HFFc6 (cell line): ENCODE measurements around the gene NPM1. TPM values are rescaled to one million over a fixed set of nuclear protein-coding genes. Genes with fewer than 3 reads are reported as not detected.

Experiments
- DNase-seq: peaks from one replicate; pipeline ENCODE4 v3.0.0-alpha.2; 2018
- H3K27ac Mint-ChIP-seq: 2 replicates; pipeline ENCODE4 v1.8.0; 2020; ENCODE audit warnings: mild to moderate bottlenecking, mixed read lengths
- H3K27me3 Mint-ChIP-seq: 2 replicates; pipeline ENCODE4 v1.8.0; 2021; ENCODE audit warnings: mild to moderate bottlenecking, moderate library complexity, mixed read lengths; ENCODE audit not compliant: insufficient read depth
- H3K36me3 Mint-ChIP-seq: 2 replicates; pipeline ENCODE4 v1.8.0; 2021; ENCODE audit warnings: low read depth, mixed read lengths
- H3K4me1 Mint-ChIP-seq: 2 replicates; pipeline ENCODE4 v1.8.0; 2020; ENCODE audit warnings: low read depth, mixed read lengths
- H3K4me3 Mint-ChIP-seq: 2 replicates; pipeline ENCODE4 v1.8.0; 2020; ENCODE audit warnings: mild to moderate bottlenecking, moderate library complexity, mixed read lengths
- H3K9me3 Mint-ChIP-seq: 2 replicates; pipeline ENCODE4 v1.8.0; 2020; ENCODE audit warnings: mild to moderate bottlenecking, mixed read lengths
- CTCF ChIP-seq: fragments of 200-600 bp; sonication (generic); IDR thresholded peaks from 2 replicates; pipeline ENCODE4 v1.5.0; 2021; ENCODE audit warnings: antibody characterized with exemption, mild to moderate bottlenecking
- total RNA-seq, 6 experiments: library from RNA; stranded (reverse); fragmentation: NEBNext Ultra II Directional; extraction: Animal tissue kit (Norgen Biotek cat#: 25700); gene quantifications; 2 replicates in 1 of 6; 3 replicates in 5 of 6; pipeline ENCODE4 v1.2.3, GENCODE V29; 2021

Gene NPM1
- total RNA-seq, 6 experiments from 2014 or later, result 1,557 to 2,328 (median 1,897) TPM

GRCh38 chr5:171437286-171437821 lies 49.7 kb downstream of the NPM1 start:
- no peaks in the 10 kb centered on the region for H3K9me3 Mint-ChIP-seq
- TF ChIP-seq CTCF, result no peak
- H3K4me1 Mint-ChIP-seq, result no peaks in the 10 kb centered on the region; the same call in 1 of the 2 replicates
- H3K27me3 Mint-ChIP-seq, result peaks cover 11% of the 10 kb centered on the region
- H3K27ac Mint-ChIP-seq, result no peak overlapping the region
- H3K4me3 Mint-ChIP-seq, result no peak overlapping the region
- DNase-seq, result no peak
- H3K36me3 Mint-ChIP-seq, result no peaks in the 10 kb centered on the region

GRCh38 chr5:171438738-171439137 lies 51.1 kb downstream of the NPM1 start:
- no peaks in the 10 kb centered on the region for H3K36me3 Mint-ChIP-seq
- DNase-seq, result no peak
- H3K4me1 Mint-ChIP-seq, result no peaks in the 10 kb centered on the region; the same call in 1 of the 2 replicates
- peaks cover 11% of the 10 kb centered on the region for H3K27me3 Mint-ChIP-seq
- no peak overlapping the region for H3K4me3 Mint-ChIP-seq
- H3K9me3 Mint-ChIP-seq, result no peaks in the 10 kb centered on the region
- TF ChIP-seq CTCF, result no peak
- no peak overlapping the region for H3K27ac Mint-ChIP-seq

GRCh38 chr5:171441246-171441791 lies 53.7 kb downstream of the NPM1 start:
- H3K27ac Mint-ChIP-seq, result no peak overlapping the region
- DNase-seq, result no peak
- peaks cover 16% of the 10 kb centered on the region for H3K4me1 Mint-ChIP-seq
- H3K27me3 Mint-ChIP-seq, result peaks cover 9% of the 10 kb centered on the region
- H3K36me3 Mint-ChIP-seq, result no peaks in the 10 kb centered on the region
- no peak overlapping the region for H3K4me3 Mint-ChIP-seq
- TF ChIP-seq CTCF, result no peak
- H3K9me3 Mint-ChIP-seq, result no peaks in the 10 kb centered on the region

- H3K4me1 Mint-ChIP-seq, result peaks cover 16% of the 10 kb centered on the region
- no peak overlapping the region for H3K4me3 Mint-ChIP-seq
- H3K27ac Mint-ChIP-seq, result no peak overlapping the region
- no peak for DNase-seq
- no peaks in the 10 kb centered on the region for H3K36me3 Mint-ChIP-seq
- TF ChIP-seq CTCF, result no peak
- no peaks in the 10 kb centered on the region for H3K9me3 Mint-ChIP-seq
- peaks cover 9% of the 10 kb centered on the region for H3K27me3 Mint-ChIP-seq
These were observed 54.8 kb downstream of the NPM1 start for GRCh38 chr5:171442287-171443042.

GRCh38 chr5:171444582-171444981 lies 56.9 kb downstream of the NPM1 start:
- H3K4me1 Mint-ChIP-seq, result peaks cover 21% of the 10 kb centered on the region
- DNase-seq, result no peak
- H3K27me3 Mint-ChIP-seq, result peaks cover 15% of the 10 kb centered on the region
- no peak overlapping the region for H3K4me3 Mint-ChIP-seq
- no peak overlapping the region for H3K27ac Mint-ChIP-seq
- H3K9me3 Mint-ChIP-seq, result no peaks in the 10 kb centered on the region
- no peak for TF ChIP-seq CTCF
- H3K36me3 Mint-ChIP-seq, result no peaks in the 10 kb centered on the region
